GM12878 (cell line): ENCODE results near the gene DEGS2. TPM values are rescaled to one million over a fixed set of nuclear protein-coding genes. Genes with fewer than 3 reads are reported as not detected.

Source experiments
- ATAC-seq: fragments of 200-7000 bp; cut with Tn5 transposase; 3 replicates; pipeline ENCODE4 v1.9.1; 2020; ENCODE audit warnings: mild to moderate bottlenecking, moderate library complexity
- BruUV-seq: library from RNA; stranded (reverse); fragments of 400-500 nt; replicated peaks from 2 replicates; lab custom pipeline; 2021; lab: Mats Ljungman, UMichigan
- CTCF ChIA-PET: fragments of 300-600 bp; sonication (Branson Sonifier 250); formaldehyde crosslinking; extraction: SDS; loops from one replicate; lab custom pipeline; 2021; ENCODE audit warnings: inconsistent platforms; lab: Yijun Ruan, JAX
- POLR2A ChIA-PET: fragments of 350-600 bp; formaldehyde crosslinking; extraction: SDS; loops from one replicate; lab custom pipeline; 2021; ENCODE audit warnings: inconsistent platforms; lab: Charles Lee
- RAD21 ChIA-PET: fragments of 300-600 bp; sonication (Branson Sonifier 250); formaldehyde crosslinking; loops from one replicate; lab custom pipeline; 2023; ENCODE audit warnings: antibody characterized with exemption; ENCODE audit not compliant: unreplicated experiment; lab: Charles Lee
- SMC1A ChIA-PET: fragments of 300-600 bp; sonication (Branson Sonifier 250); formaldehyde crosslinking; loops from one replicate; lab custom pipeline; 2023; ENCODE audit not compliant: unreplicated experiment, uncharacterized antibody; lab: Charles Lee
- DNase-seq: peaks from one replicate; pipeline ENCODE4 v3.0.0-alpha.2; 2011; ENCODE audit warnings: low read depth, low spot score
- FAIRE-seq: peaks from 3 replicates; lab custom pipeline; 2011; peaks lifted over from hg19 to GRCh38; lab: Jason Lieb, UNC
- H2AFZ ChIP-seq: 2 replicates; pipeline ENCODE4 v1.6.0; 2011; ENCODE audit warnings: low read depth, low read length, control low read depth; ENCODE audit not compliant: control insufficient read depth
- H3K27ac ChIP-seq: 2 replicates; pipeline ENCODE4 v1.5.1; 2011; ENCODE audit warnings: control low read depth; ENCODE audit not compliant: control insufficient read depth, insufficient read depth
- H3K27me3 ChIP-seq, 2 experiments: replicated peaks in 1 of 2; 2 replicates each; pipeline versions ENCODE4 v1.6.0 to v1.6.1; 2011; ENCODE audit warnings: low read length in 1 of 2; ENCODE audit not compliant: control insufficient read depth in 2 of 2, insufficient read depth in 2 of 2
- H3K36me3 ChIP-seq, 2 experiments: 2 replicates each; pipeline ENCODE4 v1.5.1; 2011; ENCODE audit warnings: low read length in 1 of 2; ENCODE audit not compliant: control insufficient read depth in 2 of 2, insufficient read depth in 2 of 2
- H3K4me1 ChIP-seq: 2 replicates; pipeline ENCODE4 v1.6.1; 2011; ENCODE audit warnings: mild to moderate bottlenecking, low read length, moderate library complexity, mixed read lengths; ENCODE audit not compliant: control insufficient read depth, insufficient read depth
- H3K4me2 ChIP-seq: 2 replicates; pipeline ENCODE4 v1.6.0; 2011; ENCODE audit warnings: control low read depth; ENCODE audit not compliant: control insufficient read depth, insufficient read depth
- H3K4me3 ChIP-seq: fragments of 200-600 bp; sonication (generic); 2 replicates; pipeline ENCODE4 v1.5.1; 2016
- H3K79me2 ChIP-seq: 2 replicates; pipeline ENCODE4 v1.6.0; 2011; ENCODE audit warnings: low read length; ENCODE audit not compliant: control insufficient read depth, insufficient read depth
- H3K9ac ChIP-seq: 2 replicates; pipeline ENCODE4 v1.8.0; 2011; ENCODE audit warnings: low read length, control low read depth, mixed read lengths; ENCODE audit not compliant: control insufficient read depth, insufficient read depth
- H3K9me3 ChIP-seq: replicated peaks from 3 replicates; pipeline ENCODE4 v1.5.1; 2011; ENCODE audit warnings: mild to moderate bottlenecking, low read length; ENCODE audit not compliant: control insufficient read depth, insufficient read depth
- H4K20me1 ChIP-seq: 2 replicates; pipeline ENCODE4 v1.6.0; 2011; ENCODE audit not compliant: control insufficient read depth, insufficient read depth
- ASH2L ChIP-seq: fragments of 300-600, 200-600 bp; sonication (generic); IDR thresholded peaks from 2 replicates; pipeline ENCODE4 v1.6.1; 2017; ENCODE audit warnings: low read depth, mild to moderate bottlenecking, borderline replicate concordance
- ATF3 ChIP-seq: IDR thresholded peaks from 2 replicates; pipeline ENCODE4 v1.6.1; 2011; ENCODE audit warnings: low read depth, mild to moderate bottlenecking, low read length, moderate library complexity, borderline replicate concordance; ENCODE audit errors: extremely low read depth
- E2F4 ChIP-seq: IDR thresholded peaks from 2 replicates; pipeline ENCODE4 v1.6.1; 2012; ENCODE audit warnings: low read depth, low read length, improper control_type of control experiment
- EGR1 ChIP-seq, 2 experiments: IDR thresholded peaks; 1 replicate in 1 of 2; 2 replicates in 1 of 2; pipeline ENCODE4 v1.6.1; 2011 to 2012; ENCODE audit warnings: low read depth in 2 of 2, low read length in 2 of 2, borderline replicate concordance in 1 of 2, mild to moderate bottlenecking in 1 of 2, moderate library complexity in 1 of 2
- GATAD2B ChIP-seq: fragments of 450-650 bp; conservative IDR thresholded peaks from 2 replicates; pipeline ENCODE4 v1.6.1; 2017; ENCODE audit warnings: low read depth, mild to moderate bottlenecking, moderate library complexity
- MEF2A ChIP-seq: IDR thresholded peaks from 2 replicates; pipeline ENCODE4 v1.6.1; 2011; ENCODE audit warnings: low read depth, mild to moderate bottlenecking, low read length, moderate library complexity; ENCODE audit not compliant: insufficient read depth
- NR2C2 ChIP-seq: IDR thresholded peaks from 2 replicates; pipeline ENCODE4 v1.6.1; 2011; ENCODE audit warnings: borderline replicate concordance, low read depth; ENCODE audit not compliant: control insufficient read depth, insufficient read length
- RELA ChIP-seq: fragments of 450-650 bp; IDR thresholded peaks from 2 replicates; pipeline ENCODE4 v1.8.0; 2014; ENCODE audit warnings: borderline replicate concordance; ENCODE audit not compliant: partially characterized antibody
- SUPT20H ChIP-seq: IDR thresholded peaks from 2 replicates; pipeline ENCODE4 v1.6.1; 2011; ENCODE audit warnings: low read depth, mild to moderate bottlenecking, low read length, moderate library complexity, borderline replicate concordance; ENCODE audit not compliant: control insufficient read depth
- TCF7 ChIP-seq: IDR thresholded peaks from 2 replicates; pipeline ENCODE4 v1.6.1; 2014; ENCODE audit warnings: antibody characterized with exemption, borderline replicate concordance
- YY1 ChIP-seq: IDR thresholded peaks from 2 replicates; pipeline ENCODE4 v1.6.1; 2011; ENCODE audit warnings: low read depth, mild to moderate bottlenecking, low read length
- ZBED1 ChIP-seq: IDR thresholded peaks from 2 replicates; pipeline ENCODE4 v1.6.1; 2016; ENCODE audit warnings: borderline replicate concordance
- ZNF274 ChIP-seq: IDR thresholded peaks from one replicate; pipeline ENCODE4 v1.8.0; 2011; ENCODE audit not compliant: insufficient read length, insufficient read depth
- WGBS: methylation state at CpG from one replicate; pipeline ENCODE4 v1.1.6; 2016; ENCODE audit warnings: low lambda C conversion rate; ENCODE audit not compliant: insufficient replicate concordance, insufficient coverage; ENCODE audit errors: missing lambda C conversion rate; 5-methylcytosine and 5-hydroxymethylcytosine counted together
- in situ Hi-C: fragments of 300-500 bp; cut with MboI; formaldehyde crosslinking; loops from 9 replicates; pipeline ENCODE4 v1.14.3; 2018; ENCODE audit warnings: mixed read lengths
- intact Hi-C: fragments of 100-400 bp; cut with micrococcal nuclease; formaldehyde crosslinking; loops from one replicate; pipeline ENCODE4 v1.14.2; 2022; ENCODE audit not compliant: unreplicated experiment
- polyA plus RNA-seq, 11 experiments: library from polyadenylated mRNA; depleted of rRNA in 4 of 11; unstranded in 6 of 11; stranded (reverse) in 5 of 11; fragments of >200 nt; fragmentation: Nextera tagmentation in 4 of 11; fragmentation: Illumina TruSeq in 1 of 11; extraction: Ambion mirVana in 4 of 11; extraction: Trizol in 1 of 11; gene quantifications; 1 replicate in 1 of 11; 2 replicates in 10 of 11; pipeline versions ENCODE4 v1.2.1 to v1.2.3, GENCODE V29; 2011 to 2016; ENCODE audit warnings: inconsistent platforms in 2 of 11, missing spikeins in 2 of 11, low read depth in 1 of 11
- total RNA-seq, 4 experiments: library from RNA; depleted of rRNA in 3 of 4; stranded (reverse); fragments of >200 nt in 3 of 4; fragmentation: Illumina TruSeq in 1 of 4; extraction: Trizol in 1 of 4; gene quantifications; 2 replicates each; pipeline versions ENCODE4 v1.2.1 to v1.2.3, GENCODE V29; 2013 to 2021

DEGS2 gene
- total and polyA plus RNA-seq, 10 of the 15 experiments (the other 5 are each of a cell fraction or from before 2014, with no cell fraction given), result 0.01 to 2.5 (median 0.45) TPM; not detected in 1

GRCh38 chr14:100143523-100143922 lies 15.9 kb downstream of the DEGS2 start:
- 98% methylated on average over 18 of the region's 18 CpGs for WGBS
- in situ Hi-C loops, result no loop called here
- BruUV-seq, result no TSS peak
- no peaks in the 10 kb centered on the region for H3K4me1 ChIP-seq
- H3K27me3 ChIP-seq, result no peaks in the 10 kb centered on the region
- POLR2A ChIA-PET, result no interaction called here
- no peak overlapping the region for H3K27ac ChIP-seq
- H2AFZ ChIP-seq, result no peak overlapping the region
- no peaks in the 10 kb centered on the region for H3K9me3 ChIP-seq
- H3K36me3 ChIP-seq, result peaks cover 3 to 4% of the 10 kb centered on the region in 2 experiments; a peak in 2 of 4 replicates
- no peaks in the 10 kb centered on the region for H3K79me2 ChIP-seq
- no peak overlapping the region for H3K9ac ChIP-seq
- TF ChIP-seq ZBED1 (no peak), NR2C2 (no peak), MEF2A (no peak), RELA (no peak), YY1 (no peak), ZNF274 (no peak), GATAD2B (no peak), ATF3 (no peak), TCF7 (no peak), E2F4 (no peak), ASH2L (no peak), SUPT20H (no peak), EGR1 (IDR thresholded peaks at IDR 0.05; ENCODE audit: borderline replicate concordance in 1 of 2, low read depth in 2 of 2, low read length in 2 of 2) (no peak)
- TF ChIP-seq, all 136 proteins: peak for 0
- Histone ChIP-seq H3K4me2 (no peak overlapping the region), H3K4me3 (no peak overlapping the region), H4K20me1 (no peaks in the 10 kb centered on the region)
- ChIA-PET CTCF (no interaction called here), RAD21 (no interaction called here), SMC1A (no interaction called here)
- ATAC-seq, result no peak
- intact Hi-C loops, result no loop called here
- no peak for DNase-seq
- FAIRE-seq, result no peak
